ENCODE measurements around the gene CFAP77. TPM values are rescaled to one million over a fixed set of nuclear protein-coding genes. Genes with fewer than 3 reads are reported as not detected.

The CFAP77 gene
- polyA plus RNA-seq, 3 donors = not detected

DNA sequence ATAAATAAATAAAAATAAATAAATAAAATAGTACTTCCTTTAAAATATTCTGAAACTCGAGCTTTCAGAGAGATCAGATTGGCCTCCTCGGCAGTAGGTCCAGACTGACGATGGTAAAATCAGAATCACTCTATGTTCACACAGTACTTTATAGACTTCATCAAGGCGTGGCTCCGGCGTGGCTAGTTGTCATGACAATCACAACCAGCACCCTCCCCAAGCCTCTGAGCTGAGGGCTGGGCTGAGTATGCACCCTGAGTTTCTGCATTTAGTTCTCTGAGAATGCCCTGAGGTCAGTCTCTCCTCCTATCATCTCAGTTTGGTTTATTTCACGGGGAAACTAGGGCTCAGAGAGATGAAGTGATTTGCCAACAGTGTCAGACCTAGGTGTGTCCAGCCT, 129.1 kb downstream of the CFAP77 start:
- Histone ChIP-seq H3K27ac (ENCODE audit: low read depth in 1 of 2, low read length in 2 of 2) (no peak overlapping the region), H3K4me2 (replicated peaks; ENCODE audit: extremely low read depth, low read length, poor library complexity, severe bottlenecking) (no peak overlapping the region), H4K20me1 (ENCODE audit: insufficient read depth, low read length) (no peaks in the 10 kb centered on the region), H3K27me3 (ENCODE audit: control insufficient read depth in 2 of 2, insufficient read depth in 2 of 2, low read length in 2 of 2) (no peaks in the 10 kb centered on the region), H3K9ac (ENCODE audit: insufficient read depth, low read length, poor library complexity, severe bottlenecking) (no peak overlapping the region), H3K36me3 (replicated peaks in 1 of 2; ENCODE audit: control insufficient read depth in 1 of 2, insufficient read depth in 2 of 2, low read length in 2 of 2) (no peaks in the 10 kb centered on the region), H3K9me3 (replicated peaks in 1 of 2; ENCODE audit: control insufficient read depth in 1 of 2, insufficient read depth in 1 of 2, low read length in 2 of 2) (peaks cover 0 to 3% of the 10 kb centered on the region in 2 donors), H3K4me1 (ENCODE audit: control insufficient read depth in 1 of 2, insufficient read depth in 2 of 2, low read length in 2 of 2) (no peaks in the 10 kb centered on the region), H3K79me2 (ENCODE audit: insufficient read depth, low read length) (no peaks in the 10 kb centered on the region), H2AFZ (ENCODE audit: insufficient read depth, low read depth, low read length, poor library complexity, severe bottlenecking) (no peak overlapping the region), H3K4me3 (replicated peaks in 1 of 3; ENCODE audit: low read depth in 2 of 3, low read length in 3 of 3) (no peak overlapping the region)
- H3K36me3 Mint-ChIP-seq = no peaks in the 10 kb centered on the region
- no peak overlapping the region for H3K27ac Mint-ChIP-seq
- TF ChIP-seq, protein P1, sequence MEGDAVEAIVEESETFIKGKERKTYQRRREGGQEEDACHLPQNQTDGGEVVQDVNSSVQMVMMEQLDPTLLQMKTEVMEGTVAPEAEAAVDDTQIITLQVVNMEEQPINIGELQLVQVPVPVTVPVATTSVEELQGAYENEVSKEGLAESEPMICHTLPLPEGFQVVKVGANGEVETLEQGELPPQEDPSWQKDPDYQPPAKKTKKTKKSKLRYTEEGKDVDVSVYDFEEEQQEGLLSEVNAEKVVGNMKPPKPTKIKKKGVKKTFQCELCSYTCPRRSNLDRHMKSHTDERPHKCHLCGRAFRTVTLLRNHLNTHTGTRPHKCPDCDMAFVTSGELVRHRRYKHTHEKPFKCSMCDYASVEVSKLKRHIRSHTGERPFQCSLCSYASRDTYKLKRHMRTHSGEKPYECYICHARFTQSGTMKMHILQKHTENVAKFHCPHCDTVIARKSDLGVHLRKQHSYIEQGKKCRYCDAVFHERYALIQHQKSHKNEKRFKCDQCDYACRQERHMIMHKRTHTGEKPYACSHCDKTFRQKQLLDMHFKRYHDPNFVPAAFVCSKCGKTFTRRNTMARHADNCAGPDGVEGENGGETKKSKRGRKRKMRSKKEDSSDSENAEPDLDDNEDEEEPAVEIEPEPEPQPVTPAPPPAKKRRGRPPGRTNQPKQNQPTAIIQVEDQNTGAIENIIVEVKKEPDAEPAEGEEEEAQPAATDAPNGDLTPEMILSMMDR (IDR thresholded peaks at IDR 0.05) = no peak
- H3K27me3 Mint-ChIP-seq (ENCODE audit: low read depth in 3 of 3) = peaks cover 4 to 16% (median 6%) of the 10 kb centered on the region in 3 donors
- no peaks in the 10 kb centered on the region for H3K4me1 Mint-ChIP-seq
- 91% methylated on average over 7 of the region's 7 CpGs for WGBS (ENCODE audit: insufficient coverage)
- H3K4me3 Mint-ChIP-seq = no peak overlapping the region
- no peak for DNase-seq
- peaks cover 0 to 13% (median 9%) of the 10 kb centered on the region in 7 donors for H3K9me3 Mint-ChIP-seq
- intact Hi-C loops (cut with micrococcal nuclease) = no loop called here

DNA sequence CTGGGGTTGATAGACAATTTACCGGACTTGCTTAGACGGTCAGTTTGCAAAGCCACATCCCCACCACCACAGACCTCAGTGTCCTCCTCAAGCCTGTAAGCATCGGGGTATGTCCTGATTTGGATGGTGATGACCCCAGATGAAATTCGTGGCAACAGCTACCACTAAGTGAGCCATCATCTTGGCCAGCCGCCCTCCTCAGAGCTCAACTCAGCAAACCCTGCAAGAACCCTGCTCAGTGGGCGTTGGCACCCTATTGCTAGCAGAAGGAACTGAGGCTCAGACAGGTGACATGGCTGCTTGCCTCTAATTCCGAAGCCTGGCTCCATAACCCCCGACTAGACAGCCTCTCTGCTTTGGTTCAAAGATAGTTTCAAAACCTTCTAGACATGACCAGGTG, 131.0 kb downstream of the CFAP77 start:
- H3K9me3 ChIP-seq (replicated peaks in 1 of 2; ENCODE audit: control insufficient read depth in 1 of 2, insufficient read depth in 1 of 2, low read length in 2 of 2) = no peaks in the 10 kb centered on the region
- peaks cover 0 to 6% (median 1%) of the 10 kb centered on the region in 7 donors for H3K9me3 Mint-ChIP-seq
- WGBS (ENCODE audit: insufficient coverage) = 90% methylated on average over 7 of the region's 8 CpGs
- TF ChIP-seq, protein P1 (IDR thresholded peaks at IDR 0.05) = no peak
- peaks cover 0 to 1% of the 10 kb centered on the region in 2 donors for H3K27me3 ChIP-seq (ENCODE audit: control insufficient read depth in 2 of 2, insufficient read depth in 2 of 2, low read length in 2 of 2)
- no peak overlapping the region for H3K4me3 ChIP-seq (replicated peaks in 1 of 3; ENCODE audit: low read depth in 2 of 3, low read length in 3 of 3)
- H3K4me1 Mint-ChIP-seq = no peaks in the 10 kb centered on the region
- H3K9ac ChIP-seq (ENCODE audit: insufficient read depth, low read length, poor library complexity, severe bottlenecking) = no peak overlapping the region
- no peak overlapping the region for H3K4me2 ChIP-seq (replicated peaks; ENCODE audit: extremely low read depth, low read length, poor library complexity, severe bottlenecking)
- DNase-seq = no peak
- H4K20me1 ChIP-seq (ENCODE audit: insufficient read depth, low read length) = no peaks in the 10 kb centered on the region
- H3K27ac ChIP-seq (ENCODE audit: low read depth in 1 of 2, low read length in 2 of 2) = no peak overlapping the region
- intact Hi-C loops (cut with micrococcal nuclease) = no loop called here
- no peak overlapping the region for H2AFZ ChIP-seq (ENCODE audit: insufficient read depth, low read depth, low read length, poor library complexity, severe bottlenecking)
- no peaks in the 10 kb centered on the region for H3K36me3 ChIP-seq (replicated peaks in 1 of 2; ENCODE audit: control insufficient read depth in 1 of 2, insufficient read depth in 2 of 2, low read length in 2 of 2)
- H3K79me2 ChIP-seq (ENCODE audit: insufficient read depth, low read length) = no peaks in the 10 kb centered on the region
- H3K27ac Mint-ChIP-seq = no peak overlapping the region
- peaks cover 13 to 28% (median 14%) of the 10 kb centered on the region in 3 donors for H3K27me3 Mint-ChIP-seq (ENCODE audit: low read depth in 3 of 3)
- no peaks in the 10 kb centered on the region for H3K36me3 Mint-ChIP-seq
- no peak overlapping the region for H3K4me3 Mint-ChIP-seq
- H3K4me1 ChIP-seq (ENCODE audit: control insufficient read depth in 1 of 2, insufficient read depth in 2 of 2, low read length in 2 of 2) = no peaks in the 10 kb centered on the region
